SU-DHL-6 (cell line): Measurements from ENCODE around the gene CCDC188.

Experiments
- EZH2phosphoT487 ChIP-seq: fragments of 200-600 bp; sonication (generic), shearing (Covaris generic); conservative IDR thresholded peaks from 2 replicates; pipeline ENCODE4 v1.6.1; 2018; ENCODE audit warnings: mild to moderate bottlenecking, antibody characterized with exemption, low read length, moderate library complexity, mixed read lengths
- TF ChIP-seq, protein P1 (sequence below): fragments of 200-600 bp; sonication (generic); IDR thresholded peaks from one replicate; pipeline ENCODE4 v1.5.1; 2017; ENCODE audit warnings: antibody characterized with exemption, mild to moderate bottlenecking, low read length, moderate library complexity; ENCODE audit not compliant: insufficient read depth, poor library complexity, severe bottlenecking

DNA sequence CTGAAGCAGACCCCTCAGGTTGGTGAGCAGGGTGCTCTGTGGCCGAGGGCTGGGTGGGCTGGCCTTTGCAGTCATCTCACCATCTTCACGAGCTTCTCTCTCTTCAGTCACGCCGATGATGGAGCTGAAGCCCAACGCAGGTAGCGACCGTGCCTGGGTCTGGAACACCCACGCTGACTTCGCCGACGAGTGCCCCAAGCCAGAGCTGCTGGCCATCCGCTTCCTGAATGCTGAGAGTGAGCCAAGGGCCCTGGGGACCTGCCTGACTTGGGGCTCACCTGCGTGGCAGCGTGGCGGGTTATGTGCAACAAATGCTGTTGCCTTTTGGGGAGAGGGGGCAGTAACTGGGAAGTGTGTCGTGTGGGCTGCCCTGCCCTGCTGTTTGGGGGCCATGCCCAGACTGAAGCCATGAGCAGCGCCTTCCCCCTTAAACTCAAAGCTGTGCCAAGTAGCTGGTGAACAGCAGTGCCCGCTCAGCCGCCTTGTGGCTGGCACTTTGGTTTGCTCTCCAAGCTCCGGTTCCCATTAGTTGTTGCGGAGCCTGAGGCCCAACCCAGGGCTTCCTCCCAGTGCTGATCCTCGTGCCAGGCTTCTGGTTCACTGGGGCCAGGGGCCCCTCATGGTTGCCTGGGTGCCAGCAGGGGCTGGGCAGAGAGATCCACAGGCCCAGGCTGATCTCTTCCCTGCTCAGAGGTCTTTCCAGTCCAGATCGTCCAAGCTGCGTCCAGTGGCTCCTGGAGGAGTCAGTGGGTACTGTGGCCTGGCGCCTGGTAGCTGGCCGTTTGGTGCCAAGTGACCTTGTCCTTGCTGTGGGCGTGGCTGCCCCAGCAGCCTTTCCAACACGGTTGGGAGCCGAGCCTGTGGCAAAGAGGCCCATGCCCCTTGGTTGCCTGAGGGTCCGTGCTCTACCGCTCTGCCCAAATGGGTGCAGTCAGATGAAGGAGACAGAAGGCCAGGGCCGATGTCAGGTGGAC lies 25.4 kb downstream of the CCDC188 start:
- no peak for TF ChIP-seq EZH2phosphoT487
- TF ChIP-seq, protein P1, sequence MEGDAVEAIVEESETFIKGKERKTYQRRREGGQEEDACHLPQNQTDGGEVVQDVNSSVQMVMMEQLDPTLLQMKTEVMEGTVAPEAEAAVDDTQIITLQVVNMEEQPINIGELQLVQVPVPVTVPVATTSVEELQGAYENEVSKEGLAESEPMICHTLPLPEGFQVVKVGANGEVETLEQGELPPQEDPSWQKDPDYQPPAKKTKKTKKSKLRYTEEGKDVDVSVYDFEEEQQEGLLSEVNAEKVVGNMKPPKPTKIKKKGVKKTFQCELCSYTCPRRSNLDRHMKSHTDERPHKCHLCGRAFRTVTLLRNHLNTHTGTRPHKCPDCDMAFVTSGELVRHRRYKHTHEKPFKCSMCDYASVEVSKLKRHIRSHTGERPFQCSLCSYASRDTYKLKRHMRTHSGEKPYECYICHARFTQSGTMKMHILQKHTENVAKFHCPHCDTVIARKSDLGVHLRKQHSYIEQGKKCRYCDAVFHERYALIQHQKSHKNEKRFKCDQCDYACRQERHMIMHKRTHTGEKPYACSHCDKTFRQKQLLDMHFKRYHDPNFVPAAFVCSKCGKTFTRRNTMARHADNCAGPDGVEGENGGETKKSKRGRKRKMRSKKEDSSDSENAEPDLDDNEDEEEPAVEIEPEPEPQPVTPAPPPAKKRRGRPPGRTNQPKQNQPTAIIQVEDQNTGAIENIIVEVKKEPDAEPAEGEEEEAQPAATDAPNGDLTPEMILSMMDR: no peak
